Measurements from ENCODE around the gene PI4KA.
"Not testable (repeated sequence)": the region's sequence is repeated elsewhere in the genome, so short reads cannot be mapped to it uniquely, and the experiment has no call there.

PI4KA gene

DNA sequence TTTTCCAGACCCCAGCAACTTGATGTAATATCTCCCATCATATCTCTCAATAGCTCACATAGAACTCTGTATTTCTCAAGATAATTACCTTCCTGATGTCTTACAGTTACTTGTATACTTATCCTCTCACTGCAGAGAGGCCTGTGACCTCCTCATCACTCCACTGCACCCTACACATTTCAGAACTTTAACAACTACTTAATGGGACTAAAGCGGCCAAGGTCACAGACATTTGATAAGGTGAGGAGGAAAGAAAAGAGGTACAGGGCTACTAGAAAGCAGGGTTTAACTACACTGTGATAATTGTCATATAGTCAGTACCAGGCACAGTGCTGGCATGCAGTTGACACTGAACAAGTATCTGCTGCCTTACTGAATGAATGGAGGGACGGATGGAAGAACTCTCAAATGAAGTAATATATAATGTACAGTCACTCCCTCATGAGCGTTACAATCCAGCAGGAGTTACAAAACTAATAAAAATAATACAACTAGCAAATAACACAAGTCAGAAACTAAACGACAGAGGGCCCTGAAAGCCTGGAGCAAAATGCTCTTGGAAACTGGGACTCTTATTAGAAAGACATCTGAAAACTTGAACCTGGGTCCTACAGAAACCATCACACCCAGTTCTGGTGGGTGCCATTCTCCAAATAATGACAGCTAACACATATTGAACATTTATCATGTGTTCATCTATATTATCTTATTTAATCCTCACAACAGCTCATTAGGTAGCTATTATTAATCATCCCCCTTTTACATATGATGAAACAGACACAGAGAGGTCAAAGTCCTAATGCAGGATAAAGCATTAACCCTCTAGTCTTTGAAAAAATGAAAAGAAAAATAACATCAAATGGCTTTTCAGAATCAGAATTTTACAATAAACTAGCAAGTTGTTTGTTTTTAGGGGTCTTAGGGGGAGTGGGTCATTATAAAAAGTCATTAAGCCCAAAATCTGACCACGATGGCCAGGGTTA lies 14.3 kb downstream of the PI4KA start:
- no peak for DNase-seq

DNA sequence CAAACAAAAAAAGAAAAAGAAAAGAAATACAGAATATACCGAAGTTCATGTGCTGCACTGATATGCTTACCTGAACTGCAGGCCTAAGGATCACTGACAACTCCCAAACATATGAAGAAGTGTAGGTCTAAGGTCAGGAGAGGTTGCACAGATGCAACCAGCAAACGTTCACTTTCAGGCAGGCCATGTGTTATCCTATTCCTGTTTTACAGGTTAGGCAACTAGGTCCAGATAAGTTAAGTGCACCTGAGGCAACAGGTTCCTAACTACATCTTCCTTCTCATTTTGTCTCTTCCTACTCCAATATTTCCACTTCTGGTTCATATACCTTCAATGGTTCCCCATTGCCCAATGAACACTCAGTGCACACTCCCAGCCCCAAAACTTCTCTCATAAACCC lies 15.1 kb downstream of the PI4KA start:
- peak; percentile 64 for DNase-seq

DNA sequence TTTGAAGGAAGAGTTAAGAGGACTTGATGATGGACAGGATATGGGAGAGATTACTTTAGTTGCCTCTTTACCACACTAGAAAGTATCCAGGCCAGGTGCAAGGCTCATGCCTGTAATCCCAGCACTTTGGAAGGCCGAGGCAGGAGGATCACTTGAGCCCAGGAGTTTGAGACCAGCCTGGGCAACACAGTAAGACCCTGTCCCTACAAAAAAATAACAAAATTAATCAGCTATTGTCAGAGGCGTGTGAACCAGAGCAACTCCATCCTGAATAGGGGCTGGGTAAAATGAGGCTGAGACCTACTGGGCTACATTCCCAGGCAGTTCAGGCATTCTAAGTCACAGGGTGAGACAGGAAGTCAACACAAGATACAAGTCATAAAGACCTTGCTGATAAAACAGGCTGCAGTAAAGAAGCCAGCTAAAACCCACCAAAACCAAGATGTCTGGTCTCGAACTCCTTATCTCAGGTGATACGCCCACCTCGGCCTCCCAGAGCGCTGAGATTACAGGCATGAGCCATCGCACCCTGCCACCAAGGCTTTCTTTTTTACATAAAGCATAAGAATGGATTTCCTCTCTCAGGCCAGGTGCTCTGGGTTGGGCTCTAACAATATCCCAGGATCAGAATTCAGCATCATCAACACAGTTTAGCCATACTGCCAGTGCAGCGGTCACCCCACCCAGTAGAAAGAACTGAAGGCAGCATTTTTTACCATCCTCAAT lies 17.8 kb downstream of the PI4KA start:
- no peak for DNase-seq

DNA sequence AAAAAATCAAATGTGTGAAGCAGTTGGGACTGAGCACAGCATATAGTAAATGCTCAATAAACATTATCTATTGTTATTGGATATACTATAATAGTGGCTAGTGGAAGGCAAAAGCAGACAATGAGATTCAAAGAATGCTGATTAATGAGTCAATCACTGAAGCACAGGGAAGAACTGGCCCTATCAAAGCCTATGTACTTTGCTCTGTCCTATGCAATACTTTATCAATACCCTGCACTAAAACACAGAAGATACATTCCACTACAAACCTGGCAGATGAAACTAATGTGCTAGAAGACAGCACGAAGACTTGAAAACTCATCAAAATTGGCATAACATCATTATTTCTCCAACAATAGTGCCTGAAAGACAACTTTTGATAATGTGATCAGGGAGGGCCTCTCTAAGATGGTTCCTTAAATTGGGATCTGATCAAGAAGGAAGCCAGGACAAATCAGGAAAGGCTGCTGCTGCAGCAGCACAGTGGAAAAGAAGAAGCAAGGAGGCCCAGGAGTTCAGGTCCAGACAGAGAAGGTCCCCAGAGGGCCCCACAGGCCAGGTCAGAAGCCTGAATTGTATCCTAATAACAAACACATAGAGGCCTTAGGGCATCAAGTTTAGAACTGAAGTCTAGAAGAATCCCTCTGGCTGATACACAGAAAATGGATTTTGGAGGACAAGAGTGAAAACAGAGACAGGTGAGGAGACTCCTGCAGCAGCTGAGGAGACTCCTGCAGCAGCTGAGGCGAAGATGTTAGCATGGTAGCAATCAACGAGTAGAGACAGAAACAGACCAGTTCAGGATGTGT lies 18.6 kb downstream of the PI4KA start:
- no peak for DNase-seq

DNA sequence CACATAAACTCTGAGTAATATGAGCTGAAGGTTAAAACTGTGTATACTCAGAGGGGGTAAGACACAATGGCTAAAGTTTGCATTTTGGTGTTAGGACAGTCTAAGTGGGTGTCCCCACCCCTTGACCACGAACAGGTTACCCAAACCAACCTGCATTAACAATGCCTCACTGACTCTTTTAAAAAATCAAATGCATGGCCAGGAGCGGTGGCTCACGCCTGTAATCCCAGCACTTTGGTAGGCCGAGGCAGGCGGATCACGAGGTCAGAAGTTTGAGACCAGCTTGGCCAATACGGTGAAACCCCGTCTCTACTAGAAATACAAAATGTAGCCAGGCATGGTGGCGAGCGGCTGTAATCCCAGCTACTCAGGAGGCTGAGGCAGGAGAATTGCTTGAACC lies 19.3 kb downstream of the PI4KA start:
- DNase-seq: not testable (repeated sequence)

DNA sequence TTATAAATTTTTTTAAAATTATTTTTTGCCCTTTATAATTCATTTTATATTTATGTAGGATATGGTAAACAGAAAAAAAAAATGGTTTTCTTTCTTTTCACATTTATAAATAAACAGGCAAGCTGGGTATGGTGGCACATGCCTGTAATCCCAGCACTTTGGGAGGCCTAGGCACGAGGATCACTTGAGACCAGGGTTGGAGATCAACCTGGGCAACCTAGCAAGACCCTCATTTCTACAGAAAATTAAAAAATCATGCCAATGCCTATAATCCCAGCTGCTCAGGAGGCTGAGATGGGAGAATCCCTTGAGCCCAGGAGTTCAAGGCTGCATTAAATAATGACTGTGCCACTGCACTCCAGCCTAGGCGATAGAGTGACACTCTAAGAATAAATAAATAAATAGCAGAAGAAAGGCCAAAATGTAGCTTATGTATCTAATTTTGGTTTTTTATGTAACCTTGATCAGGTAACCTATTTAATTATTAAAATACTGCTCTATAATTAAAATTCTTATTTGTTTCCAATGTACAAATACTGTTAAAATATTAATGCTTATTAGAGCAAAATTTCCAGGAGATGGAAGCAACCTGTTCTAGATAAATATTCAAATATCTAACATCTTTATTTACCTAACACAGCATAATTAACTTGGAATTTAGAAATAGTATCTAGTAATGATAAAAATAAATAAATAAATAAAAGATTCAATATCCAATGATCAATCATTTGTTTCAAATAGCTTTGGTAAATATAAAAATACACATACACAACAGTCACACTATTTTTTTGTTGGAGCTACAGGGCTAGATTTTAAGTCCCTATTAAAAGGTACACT lies 21.4 kb downstream of the PI4KA start:
- DNase-seq: no peak

DNA sequence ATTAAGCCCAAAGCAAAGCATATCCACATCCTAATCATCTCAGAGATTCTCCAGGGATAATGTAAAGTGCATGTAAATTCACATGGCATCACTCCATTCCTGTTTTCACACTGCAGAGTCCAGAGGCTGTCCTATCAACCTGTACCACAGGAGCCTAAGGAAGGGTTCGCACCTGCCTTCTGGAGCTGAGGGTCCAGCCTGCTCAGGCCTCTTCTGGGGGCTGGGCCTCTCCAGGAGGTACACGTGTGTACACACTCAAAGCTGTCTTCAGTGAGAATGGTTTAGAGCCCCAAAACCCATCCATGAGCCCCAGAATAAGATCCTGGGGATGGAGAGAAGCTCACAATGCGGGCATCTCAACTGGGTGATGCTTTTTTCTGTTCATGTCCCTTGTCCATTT lies 23.9 kb downstream of the PI4KA start:
- no peak for DNase-seq

DNA sequence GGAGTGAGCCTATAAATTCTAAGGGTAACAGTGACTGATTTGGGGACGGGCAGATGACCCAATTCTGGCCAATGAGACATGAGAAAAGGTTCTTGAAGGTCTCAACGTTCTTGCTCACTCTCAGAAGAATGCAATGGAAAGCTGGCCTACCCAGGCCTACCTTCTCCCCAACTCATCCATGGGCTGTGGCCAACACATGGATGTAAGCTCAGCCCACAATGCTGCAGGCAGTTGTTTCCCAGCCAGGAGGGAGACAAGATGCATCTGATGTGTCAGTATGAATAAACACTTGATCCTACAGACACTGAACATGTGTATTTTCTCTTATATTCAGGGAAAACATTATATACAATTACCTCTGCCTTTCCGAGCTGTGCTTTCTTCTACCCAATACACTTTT lies 24.4 kb downstream of the PI4KA start:
- no peak for DNase-seq

DNA sequence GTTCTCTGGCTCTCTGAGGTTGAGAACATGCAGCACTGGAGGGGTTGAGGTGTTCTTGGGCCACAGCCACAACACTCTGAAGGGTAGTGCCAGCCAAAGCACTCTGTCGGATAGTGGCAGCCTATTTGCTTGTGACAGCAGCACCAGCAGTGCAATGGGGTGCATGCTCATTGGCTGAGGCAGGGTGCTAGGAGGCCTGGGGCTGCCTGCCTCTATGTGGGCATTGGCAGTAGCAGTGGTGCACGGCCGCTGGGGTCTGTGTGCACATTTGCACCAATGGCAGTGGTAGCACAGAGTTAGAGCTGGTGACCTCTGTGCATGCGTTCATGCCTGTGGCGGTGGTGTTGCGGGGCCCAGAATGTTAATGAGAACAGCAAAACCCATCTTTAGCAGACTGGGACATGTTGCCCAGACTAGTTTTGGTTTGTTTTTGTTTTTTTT lies 25.4 kb downstream of the PI4KA start:
- no peak for DNase-seq

DNA sequence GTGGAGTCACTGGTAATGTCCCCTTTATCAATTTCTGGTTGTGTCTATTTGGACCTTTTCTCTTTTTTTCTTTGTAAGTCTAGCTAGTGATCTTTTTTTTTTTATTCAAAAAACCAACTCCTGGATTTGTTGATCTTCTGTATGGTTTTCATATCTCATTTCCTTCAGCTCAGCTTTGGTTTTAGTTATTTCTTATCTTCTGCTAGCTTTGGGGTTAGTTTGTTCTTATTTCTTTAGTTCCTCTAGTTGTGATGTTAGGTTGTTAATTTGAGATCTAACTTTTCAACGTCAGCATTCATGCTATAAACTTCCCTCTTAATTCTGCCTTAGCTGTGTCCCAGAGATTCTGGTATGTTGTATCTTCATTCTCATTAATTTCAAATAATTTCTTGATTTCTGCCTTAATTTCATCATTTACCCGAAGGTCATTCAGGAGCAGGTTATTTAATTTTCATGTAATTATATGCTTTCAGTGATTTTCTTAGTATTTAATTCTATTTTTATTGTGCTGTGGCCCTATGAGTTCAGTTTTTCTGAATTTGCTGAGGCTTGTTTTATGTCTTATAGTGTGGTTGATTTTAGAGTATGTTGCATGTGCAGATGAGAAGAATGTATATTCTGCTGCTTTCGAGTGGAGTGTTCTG lies 29.0 kb downstream of the PI4KA start:
- no peak for DNase-seq

DNA sequence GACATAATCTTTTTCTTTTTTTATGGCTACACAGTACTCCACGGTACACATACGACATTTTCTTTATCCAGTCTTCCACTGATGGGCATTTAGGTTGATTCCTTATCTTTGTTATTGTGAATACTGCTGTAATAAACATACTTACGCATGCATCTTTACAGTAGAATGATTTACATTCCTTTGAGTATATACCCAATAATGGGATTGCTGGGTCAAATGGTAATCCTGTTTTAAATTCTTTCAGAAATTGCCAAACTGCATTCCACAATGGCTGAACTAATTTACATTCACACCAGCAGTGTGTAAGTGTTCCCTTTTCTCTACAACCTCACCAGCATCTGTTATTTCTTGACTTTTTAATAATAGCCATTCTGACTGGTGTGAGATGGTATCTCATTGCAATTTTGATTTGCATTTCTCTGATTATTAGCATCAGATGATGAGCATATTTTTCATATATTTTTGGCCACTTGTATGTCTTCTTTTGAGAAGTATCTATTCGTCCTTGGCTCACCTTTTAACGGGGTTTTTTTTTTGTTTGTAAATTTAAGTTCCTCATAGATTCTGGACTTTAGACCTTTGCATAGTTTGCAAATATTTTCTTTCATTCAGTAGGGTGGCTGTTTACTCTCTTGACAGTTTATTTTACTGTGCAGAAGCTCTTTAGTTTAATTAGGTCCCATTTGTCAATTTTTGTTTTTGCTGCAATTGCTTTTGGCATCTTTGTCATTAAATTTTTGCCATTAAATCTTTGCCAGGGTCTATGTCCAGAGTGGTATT lies 32.0 kb downstream of the PI4KA start:
- not testable (repeated sequence) for DNase-seq

DNA sequence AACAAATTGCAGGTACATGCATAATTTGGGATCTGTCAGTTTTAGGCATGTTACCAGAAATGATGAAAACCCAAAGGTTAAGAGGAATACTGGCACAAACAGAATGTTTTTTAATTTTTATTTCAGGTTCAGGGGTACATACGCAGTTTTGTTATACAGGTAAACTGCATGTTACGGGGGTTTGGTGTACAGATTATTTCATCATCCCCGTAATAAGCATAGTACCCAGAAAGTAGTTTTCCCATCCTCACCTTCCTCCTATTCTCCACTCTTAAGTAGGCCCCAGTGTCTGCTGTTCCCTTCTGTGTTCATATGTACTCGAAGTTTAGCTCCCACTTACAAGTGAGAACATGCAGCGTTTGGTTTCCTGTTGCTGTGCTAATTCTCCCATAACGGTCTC lies 33.0 kb downstream of the PI4KA start:
- no peak for DNase-seq

DNA sequence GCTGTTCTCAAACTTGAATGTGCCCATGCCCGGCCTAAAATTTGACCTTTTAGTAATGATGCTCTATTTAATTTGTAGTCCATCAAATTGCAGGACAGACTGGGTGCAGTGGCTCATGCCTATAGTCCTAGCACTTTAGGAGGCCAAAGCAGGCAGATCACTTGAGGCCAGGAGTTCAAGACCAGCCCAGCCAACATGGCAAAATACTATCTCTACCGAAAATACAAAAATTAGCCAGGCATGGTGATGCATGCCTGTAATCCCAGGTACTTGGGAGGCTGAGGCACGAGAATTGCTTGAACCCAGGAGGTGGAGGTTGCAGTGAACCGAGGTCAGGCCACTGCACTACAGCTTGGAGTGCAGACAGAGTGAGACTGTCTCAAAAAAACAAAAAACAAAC lies 33.4 kb downstream of the PI4KA start:
- DNase-seq: not testable (repeated sequence)

DNA sequence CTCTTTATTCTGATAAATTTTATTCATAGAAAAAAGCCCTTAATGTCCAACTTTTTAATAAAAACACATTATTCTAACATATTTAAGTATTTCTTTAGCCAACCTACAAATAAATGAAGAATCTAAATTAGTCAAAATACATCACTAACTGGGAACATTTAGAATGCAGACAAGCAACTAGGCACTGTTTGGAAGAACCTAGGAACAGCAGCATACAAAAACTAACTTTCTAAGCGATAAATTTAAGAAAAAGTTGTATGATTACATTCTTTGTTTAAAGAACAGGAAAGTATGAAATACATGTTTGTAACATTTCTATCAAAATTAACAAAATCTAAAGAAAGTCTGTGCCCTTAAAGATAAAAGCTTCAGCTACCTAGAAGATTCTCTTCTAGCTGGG lies 35.3 kb downstream of the PI4KA start:
- DNase-seq: no peak

DNA sequence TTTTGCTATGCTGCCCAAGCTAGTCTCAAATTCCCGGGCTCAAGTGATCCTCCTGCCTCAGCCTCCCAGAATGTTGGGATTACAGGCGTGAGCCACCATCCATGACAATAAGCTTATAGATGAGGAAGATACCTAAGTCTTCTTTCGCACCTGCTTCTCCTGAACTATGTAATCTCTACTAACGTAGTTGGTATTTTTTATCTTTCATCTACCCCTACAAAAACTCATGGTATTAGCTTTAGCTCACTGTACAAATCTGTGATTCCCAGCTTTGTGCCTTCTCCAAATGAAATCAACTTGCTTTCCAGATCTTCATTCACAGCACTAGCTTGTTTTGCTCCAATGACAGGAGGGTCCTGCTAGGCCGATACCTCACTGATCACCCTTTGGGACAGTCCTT lies 36.4 kb downstream of the PI4KA start:
- DNase-seq: no peak

DNA sequence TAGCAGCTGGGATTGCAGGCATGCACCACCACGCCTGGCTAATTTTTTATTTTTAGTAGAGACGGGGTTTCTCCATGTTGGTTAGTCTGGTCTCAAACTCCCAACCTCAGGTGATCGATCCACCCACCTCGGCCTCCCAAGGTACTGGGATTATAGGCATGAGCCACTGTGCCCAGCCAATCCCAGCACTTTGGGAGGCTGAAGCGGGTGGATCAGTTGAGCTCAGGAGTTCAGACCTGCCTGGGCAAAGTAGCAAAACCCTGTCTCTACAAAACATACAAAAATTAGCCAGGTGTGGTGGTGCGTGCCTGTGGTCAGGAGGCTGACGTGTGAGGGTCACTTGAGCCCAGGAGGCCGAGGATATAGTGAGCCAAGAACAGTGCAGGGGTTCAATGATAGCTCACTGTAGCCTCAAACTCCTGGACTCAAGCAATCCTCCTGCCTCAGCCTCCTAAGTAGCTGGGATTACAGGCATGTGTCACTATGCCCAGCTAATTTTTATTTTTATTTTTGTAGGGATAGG lies 36.8 kb downstream of the PI4KA start:
- not testable (repeated sequence) for DNase-seq

DNA sequence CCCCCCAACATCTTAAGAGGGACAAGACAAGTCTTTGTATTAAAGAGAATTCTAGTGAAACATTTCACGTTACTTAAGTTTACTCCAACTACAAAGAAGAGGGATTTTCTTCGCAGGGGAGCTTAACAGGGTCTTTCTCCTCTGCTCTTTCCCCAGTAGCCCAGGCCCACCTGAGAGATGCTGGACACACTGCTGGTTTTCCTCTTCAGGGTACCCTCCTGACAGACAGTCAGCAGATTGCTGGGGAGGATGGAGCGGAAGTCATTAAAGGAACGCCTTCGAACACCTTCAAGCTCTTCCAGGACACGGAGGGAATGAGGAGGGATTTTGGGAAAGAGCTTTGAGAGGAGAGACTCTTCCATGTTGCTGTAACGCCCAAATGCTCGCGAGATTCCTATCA lies 39.1 kb downstream of the PI4KA start:
- no peak for DNase-seq

DNA sequence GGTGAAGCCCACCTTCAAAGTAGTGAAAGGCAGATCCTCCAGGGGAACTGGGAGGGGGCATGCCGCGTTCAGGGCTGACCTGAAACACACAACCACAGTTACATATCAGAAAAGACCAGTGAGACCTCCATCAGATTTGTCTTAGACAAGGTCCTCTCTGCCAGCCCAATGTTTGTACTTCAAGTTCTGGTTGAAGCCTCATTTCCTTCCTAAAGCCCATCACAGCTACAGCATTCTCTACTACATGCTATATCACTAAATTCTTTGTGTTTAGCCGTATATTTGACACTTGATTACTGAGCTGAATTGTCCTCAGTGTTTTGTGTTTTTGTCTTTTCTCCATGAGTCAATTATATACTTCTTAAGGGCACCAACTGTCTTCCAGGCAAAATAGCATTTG lies 40.1 kb downstream of the PI4KA start:
- no peak for DNase-seq

DNA sequence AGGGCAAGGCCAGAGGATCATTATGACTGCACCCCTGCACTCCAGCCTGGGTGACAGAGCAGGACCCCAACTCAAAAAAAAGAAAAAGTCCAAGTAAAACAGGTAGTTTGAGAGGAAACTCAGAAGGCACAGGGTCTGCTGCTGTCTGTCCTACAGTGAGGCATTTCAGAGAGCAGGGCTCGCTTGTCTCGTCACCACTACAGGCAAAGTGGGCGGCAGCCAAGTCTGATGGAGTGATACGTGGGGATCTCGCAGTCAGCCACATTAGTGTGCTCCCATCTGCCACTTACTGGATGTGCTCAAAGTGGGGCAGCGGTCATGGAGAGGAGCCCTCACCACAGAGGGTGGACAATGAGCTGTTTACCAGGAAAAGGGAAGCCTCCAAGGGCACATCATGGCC lies 42.1 kb downstream of the PI4KA start:
- DNase-seq: no peak

DNA sequence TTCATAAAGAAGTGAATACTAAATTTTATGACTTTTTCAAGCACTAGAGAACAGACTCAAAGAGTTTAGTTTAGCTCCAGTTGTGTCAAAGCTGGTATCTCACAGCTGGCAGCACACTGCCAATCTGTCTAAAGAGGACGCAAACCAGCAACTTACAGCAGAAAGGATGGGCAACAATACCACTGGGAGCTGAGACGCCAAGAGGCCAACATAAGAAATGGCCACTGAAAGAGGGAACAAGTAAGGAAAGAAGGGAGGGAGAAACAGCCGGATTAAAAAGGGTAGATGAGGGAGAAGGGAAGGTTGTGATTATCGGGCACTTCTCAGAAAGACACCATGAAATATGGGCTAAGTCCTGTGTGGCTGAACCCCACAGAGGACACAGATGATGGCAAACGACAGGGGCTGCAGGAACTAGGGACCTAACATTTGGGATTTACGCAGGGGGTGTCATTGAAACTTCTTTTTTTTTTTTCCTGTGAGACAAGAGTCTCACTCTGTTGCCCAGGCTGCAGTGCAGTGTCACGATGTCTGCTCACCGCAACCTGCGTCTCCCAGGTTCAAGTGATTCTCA lies 43.0 kb downstream of the PI4KA start:
- no peak for DNase-seq
